Vagina (tissue), 2 donors: ENCODE results near the gene CASP8. TPM values are rescaled to one million over a fixed set of nuclear protein-coding genes. Genes with fewer than 3 reads are reported as not detected.
A peak's percentile ranks its signal among the peaks of the same experiment; 100 is the strongest.

ENCODE experiments used
- DNase-seq, 2 donors: peaks; one replicate each; pipeline ENCODE4 v3.0.0-alpha.2; 2017; ENCODE audit errors: extremely low spot score in 2 of 2
- H3K27ac ChIP-seq: fragments of 200-600 bp; sonication (generic); one replicate; pipeline ENCODE4 v1.5.1; 2019
- H3K27me3 ChIP-seq: fragments of 200-600 bp; sonication (generic); one replicate; pipeline ENCODE4 v1.5.1; 2019
- H3K36me3 ChIP-seq, 2 donors: fragments of 200-600 bp; sonication (generic); one replicate each; pipeline ENCODE4 v1.5.1; 2017 to 2019
- H3K4me1 ChIP-seq: fragments of 200-600 bp; sonication (generic); one replicate; pipeline ENCODE4 v1.5.1; 2019
- H3K4me3 ChIP-seq, 2 donors: fragments of 200-600 bp; sonication (generic); 1 replicate in 1 of 2; 2 replicates in 1 of 2; pipeline ENCODE4 v1.5.1; 2016 to 2019
- H3K9me3 ChIP-seq: fragments of 200-600 bp; sonication (generic); one replicate; pipeline ENCODE4 v1.5.1; 2019
- CTCF ChIP-seq, 3 experiments: fragments of 450-650 bp in 2 of 3; fragments of 200-600 bp in 1 of 3; sonication (generic) in 1 of 3; IDR thresholded peaks; one replicate each; pipeline ENCODE4 v1.5.1; 2017 to 2019; ENCODE audit warnings: antibody characterized with exemption in 3 of 3, mild to moderate bottlenecking in 2 of 3, moderate library complexity in 2 of 3
- POLR2A ChIP-seq, 2 donors: fragments of 450-650 bp; IDR thresholded peaks; one replicate each; pipeline ENCODE4 v1.6.1; 2017; ENCODE audit warnings: antibody characterized with exemption in 2 of 2, mild to moderate bottlenecking in 2 of 2, moderate library complexity in 2 of 2
- POLR2AphosphoS5 ChIP-seq, 2 donors: sonication (generic); formaldehyde crosslinking; IDR thresholded peaks; one replicate each; pipeline ENCODE4 v1.9.0; 2017; ENCODE audit warnings: antibody characterized with exemption in 2 of 2, mild to moderate bottlenecking in 2 of 2, low read depth in 1 of 2; ENCODE audit not compliant: insufficient read depth in 1 of 2
- intact Hi-C: fragments of 100-400 bp; cut with DNase I; formaldehyde crosslinking; loops from one replicate; pipeline ENCODE4 v1.15.1; 2023
- total RNA-seq: library from RNA; depleted of rRNA; stranded (reverse); fragments of >200 nt; gene quantifications from one replicate; pipeline ENCODE4 v1.2.3, GENCODE V29; 2016

The CASP8 gene
- 29.2 TPM for total RNA-seq

GRCh38 chr2:201260302-201260800 lies at the start of gene CASP8:
Gene CASP8 (plus strand): TSS chr2:201260536. CDS start chr2:201266487, 5,951 bp downstream.
- intact Hi-C loops, result no loop called here
- H3K27ac ChIP-seq, result peak within 1 kb of the TSS; percentile 29
- DNase-seq, result peak in 1 of 2 donors; percentile 82
- peaks cover 37% of the 10 kb centered on the region for H3K4me1 ChIP-seq
- H3K36me3 ChIP-seq, result no peaks in the 10 kb centered on the region
- H3K4me3 ChIP-seq, result peak within 1 kb of the TSS; percentile 30 to 73
- TF ChIP-seq POLR2AphosphoS5 (IDR thresholded peaks at IDR 0.05; ENCODE audit: insufficient read depth in 1 of 2, low read depth in 1 of 2) (peak in 1 of 2 donors; percentile 31), POLR2A (IDR thresholded peaks at IDR 0.05) (no peak)
- no peaks in the 10 kb centered on the region for H3K27me3 ChIP-seq
- no peaks in the 10 kb centered on the region for H3K9me3 ChIP-seq

GRCh38 chr2:201215963-201216362 lies 44.4 kb upstream of the CASP8 start:
- no peak overlapping the region for H3K27ac ChIP-seq
- intact Hi-C loops, result no loop called here
- H3K36me3 ChIP-seq, result no peaks in the 10 kb centered on the region
- TF ChIP-seq CTCF (IDR thresholded peaks at IDR 0.05), result no peak
- no peak for TF ChIP-seq POLR2A (IDR thresholded peaks at IDR 0.05)
- TF ChIP-seq POLR2AphosphoS5 (IDR thresholded peaks at IDR 0.05; ENCODE audit: insufficient read depth in 1 of 2, low read depth in 1 of 2), result no peak
- no peaks in the 10 kb centered on the region for H3K9me3 ChIP-seq
- H3K4me1 ChIP-seq, result no peaks in the 10 kb centered on the region
- no peak overlapping the region for H3K4me3 ChIP-seq
- no peak for DNase-seq
- no peaks in the 10 kb centered on the region for H3K27me3 ChIP-seq

DNA sequence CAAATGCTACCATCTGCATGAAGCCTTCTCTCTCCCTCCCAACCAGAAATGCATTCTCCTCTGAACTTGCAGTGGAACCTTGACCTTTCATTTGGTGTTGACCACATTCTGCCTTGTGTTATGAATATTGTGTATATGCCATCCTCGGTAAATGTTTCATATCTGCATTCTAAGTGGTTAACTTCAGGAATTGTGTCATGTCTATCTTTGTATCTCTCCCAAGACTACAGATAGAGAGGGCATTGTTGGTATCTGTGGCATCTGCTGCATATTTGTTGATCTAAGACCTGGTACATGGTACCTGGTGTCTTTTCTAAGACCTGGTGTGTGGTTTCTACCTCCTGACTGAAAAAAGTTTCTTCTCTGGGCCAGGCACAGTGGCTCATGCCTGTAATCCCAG lies 43.4 kb upstream of the CASP8 start:
- DNase-seq, result no peak
- Histone ChIP-seq H3K4me1 (no peaks in the 10 kb centered on the region), H3K9me3 (no peaks in the 10 kb centered on the region), H3K27ac (no peak overlapping the region), H3K4me3 (no peak overlapping the region), H3K27me3 (no peaks in the 10 kb centered on the region), H3K36me3 (no peaks in the 10 kb centered on the region)
- intact Hi-C loops, result no loop called here
- TF ChIP-seq POLR2AphosphoS5 (IDR thresholded peaks at IDR 0.05; ENCODE audit: insufficient read depth in 1 of 2, low read depth in 1 of 2), result no peak
- TF ChIP-seq CTCF (IDR thresholded peaks at IDR 0.05), result no peak
- no peak for TF ChIP-seq POLR2A (IDR thresholded peaks at IDR 0.05)

DNA sequence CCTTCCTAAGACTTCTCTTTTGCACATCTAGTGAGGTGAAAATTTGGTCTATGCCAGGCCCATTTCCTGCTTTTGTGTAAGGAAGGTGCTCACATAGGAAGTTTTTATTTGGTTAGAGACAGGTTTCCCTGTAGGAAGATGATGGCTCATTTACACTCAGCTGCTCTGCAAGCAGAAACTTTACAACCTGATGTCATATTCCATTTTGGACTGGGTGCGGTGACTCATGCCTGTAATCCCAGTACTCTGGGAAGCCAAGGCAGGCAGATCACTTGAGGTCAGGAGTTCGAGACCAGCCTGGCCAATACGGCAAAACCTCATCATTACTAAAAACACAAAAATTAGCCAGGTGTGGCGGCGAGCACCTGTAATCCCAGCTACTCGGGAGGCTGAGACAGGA lies 41.6 kb upstream of the CASP8 start:
- Histone ChIP-seq H3K36me3 (no peaks in the 10 kb centered on the region), H3K4me3 (no peak overlapping the region), H3K9me3 (no peaks in the 10 kb centered on the region), H3K27ac (no peak overlapping the region), H3K27me3 (no peaks in the 10 kb centered on the region), H3K4me1 (no peaks in the 10 kb centered on the region)
- DNase-seq, result no peak
- TF ChIP-seq POLR2AphosphoS5 (IDR thresholded peaks at IDR 0.05; ENCODE audit: insufficient read depth in 1 of 2, low read depth in 1 of 2), result no peak
- no peak for TF ChIP-seq CTCF (IDR thresholded peaks at IDR 0.05)
- TF ChIP-seq POLR2A (IDR thresholded peaks at IDR 0.05), result no peak
- intact Hi-C loops, result no loop called here

DNA sequence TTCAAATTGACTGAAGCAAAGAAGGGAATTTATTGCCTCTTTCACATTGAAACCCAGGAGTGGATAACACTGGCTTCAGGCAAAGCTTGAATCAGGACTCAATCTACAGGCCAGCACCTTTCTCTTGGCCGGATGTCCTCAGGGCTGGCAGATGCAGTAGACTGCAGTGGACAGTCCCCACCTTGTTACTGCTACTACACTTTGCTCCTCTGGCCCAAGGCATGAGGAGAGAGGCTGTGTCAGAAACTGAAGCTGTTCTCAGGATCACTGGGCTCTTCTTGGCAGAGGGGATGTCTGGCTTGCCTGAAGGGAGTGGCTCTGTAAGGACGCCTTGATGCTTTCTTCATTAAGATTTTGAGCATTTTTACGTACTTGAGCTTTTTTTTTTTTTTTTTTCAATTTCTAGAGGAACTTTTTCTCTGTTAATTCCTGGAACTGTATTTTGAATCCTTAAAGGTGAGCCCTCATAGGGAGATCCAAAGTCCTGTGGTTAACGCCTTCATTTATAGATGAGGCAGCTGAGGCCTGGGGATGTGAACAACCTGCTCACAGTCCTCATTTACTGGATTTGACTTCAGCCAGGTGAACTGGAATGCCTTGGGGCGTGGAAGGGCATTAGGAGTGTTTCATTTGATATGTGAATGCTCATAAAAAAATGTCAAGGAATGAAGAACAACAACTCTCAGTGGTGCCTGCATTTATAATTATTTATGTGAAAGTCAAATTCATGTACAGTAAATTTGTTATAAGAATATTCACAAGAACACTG lies 40.8 kb upstream of the CASP8 start:
- Histone ChIP-seq H3K4me3 (no peak overlapping the region), H3K9me3 (no peaks in the 10 kb centered on the region), H3K27ac (no peak overlapping the region), H3K27me3 (no peaks in the 10 kb centered on the region), H3K36me3 (no peaks in the 10 kb centered on the region), H3K4me1 (no peaks in the 10 kb centered on the region)
- TF ChIP-seq POLR2AphosphoS5 (IDR thresholded peaks at IDR 0.05; ENCODE audit: insufficient read depth in 1 of 2, low read depth in 1 of 2) (no peak), POLR2A (IDR thresholded peaks at IDR 0.05) (no peak), CTCF (IDR thresholded peaks at IDR 0.05) (no peak)
- intact Hi-C loops, result no loop called here
- DNase-seq, result no peak
